DMS114 treated with DMSO at 0.1 percent for 48 hours (cell line): Measurements from ENCODE around the gene IQCH.
A peak's percentile ranks its signal among the peaks of the same experiment; 100 is the strongest.

ENCODE experiments used
- DNase-seq: peaks from one replicate; lab custom pipeline; 2025; ENCODE audit not compliant: unreplicated experiment; lab: John Stamatoyannopoulos, UW

Gene IQCH

GRCh38 chr15:67481680-67482079 lies 227.1 kb downstream of the IQCH start:
- DNase-seq, result no peak

DNA sequence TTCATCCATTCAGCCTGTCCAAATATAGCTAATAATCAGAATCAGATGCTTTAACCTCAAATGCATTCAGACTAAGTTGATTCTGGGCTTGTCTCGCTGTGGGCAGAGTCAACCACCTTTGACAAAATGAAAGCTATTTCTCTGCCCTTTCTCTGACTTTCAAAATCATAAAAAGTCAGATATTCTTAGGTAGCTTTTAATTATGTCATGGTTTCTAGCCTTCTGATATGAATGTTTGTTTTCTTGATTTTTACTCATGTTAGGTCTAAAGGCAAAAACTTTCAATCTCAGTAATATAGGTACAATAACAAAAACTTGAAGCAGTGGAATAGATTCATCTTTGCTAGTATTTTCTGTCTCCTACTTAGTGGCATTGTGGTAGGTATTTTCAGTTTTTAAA lies 241.0 kb downstream of the IQCH start:
- no peak for DNase-seq

DNA sequence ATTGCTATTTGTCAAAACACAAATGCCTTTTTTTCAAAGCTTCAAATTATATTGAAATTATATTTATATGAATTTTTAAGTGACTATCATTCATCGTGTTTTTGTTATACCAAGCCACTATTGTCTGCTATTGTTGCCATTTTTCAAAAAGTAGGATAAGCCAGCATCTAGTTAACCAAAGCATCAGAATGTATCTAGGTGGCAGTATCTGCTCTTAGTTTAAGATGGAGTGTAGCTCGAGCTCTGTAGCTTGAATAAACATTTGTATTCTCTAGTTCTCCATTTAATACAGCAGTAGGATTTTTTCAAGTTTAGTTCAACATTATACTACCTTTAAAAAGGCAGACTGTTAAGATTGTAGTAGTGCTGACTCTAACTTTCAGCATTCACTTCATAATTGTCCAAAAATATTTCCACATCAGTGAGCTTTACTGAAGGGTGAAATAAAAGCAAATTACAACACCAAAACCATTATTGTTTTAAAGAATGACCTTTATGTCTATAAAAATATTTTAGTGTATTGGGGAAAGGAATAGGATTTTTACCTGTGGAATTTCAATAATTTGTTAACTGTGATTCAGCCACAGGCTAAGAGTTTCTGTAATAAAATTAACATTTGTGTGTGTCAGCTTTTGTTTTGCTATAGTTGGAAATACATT lies 246.7 kb downstream of the IQCH start:
- peak; percentile 29 for DNase-seq

DNA sequence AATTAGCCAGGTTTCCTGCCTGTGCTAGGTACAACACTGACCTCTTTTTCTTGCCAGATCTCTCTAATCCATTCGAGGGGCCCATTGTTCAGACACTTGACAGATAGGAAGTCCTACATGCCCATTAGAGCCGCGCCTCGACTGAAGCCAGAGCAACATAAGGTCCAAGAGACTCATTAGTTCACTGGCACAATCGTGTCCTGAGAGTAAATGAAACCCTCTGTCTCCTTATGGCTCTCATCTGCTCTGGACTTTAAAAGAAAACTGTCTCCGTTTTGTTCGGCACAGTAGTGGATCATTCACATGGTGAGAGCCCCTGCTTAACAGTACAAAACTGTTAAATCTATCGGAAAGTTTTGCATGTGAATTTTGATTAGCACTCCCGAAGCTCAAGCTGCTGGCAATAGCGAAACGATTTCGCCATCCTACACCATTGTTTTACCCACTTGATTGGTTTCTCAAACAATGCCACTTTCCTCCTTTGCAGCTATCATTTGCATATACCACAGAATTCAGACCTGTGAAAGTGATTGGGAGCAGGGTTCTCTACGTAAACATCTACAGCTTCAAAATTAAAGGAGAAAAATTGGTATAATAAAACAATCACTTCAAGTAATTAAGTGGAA lies 247.4 kb downstream of the IQCH start:
- DNase-seq, result no peak

DNA sequence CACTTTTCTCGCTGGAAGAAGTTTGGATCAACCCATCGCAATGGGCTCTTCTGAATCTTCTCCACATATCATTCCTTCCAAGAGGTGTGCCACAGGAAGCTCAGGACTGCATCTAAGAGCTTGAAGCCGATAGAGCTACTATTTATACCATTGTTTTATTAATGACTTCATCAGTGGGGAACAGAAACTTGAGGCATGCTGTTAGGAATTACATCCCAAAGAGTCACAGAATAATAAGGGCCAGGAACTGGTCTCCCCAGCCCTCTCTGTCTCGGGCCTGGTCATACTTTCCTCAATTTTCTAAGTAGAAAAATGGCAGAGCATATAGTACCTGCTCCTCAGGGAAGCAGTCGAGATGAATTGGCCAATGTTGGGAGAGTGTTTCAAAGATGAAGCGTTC lies 249.5 kb downstream of the IQCH start:
- DNase-seq, result no peak

GRCh38 chr15:67504796-67505195 lies 250.2 kb downstream of the IQCH start:
- DNase-seq, result no peak

DNA sequence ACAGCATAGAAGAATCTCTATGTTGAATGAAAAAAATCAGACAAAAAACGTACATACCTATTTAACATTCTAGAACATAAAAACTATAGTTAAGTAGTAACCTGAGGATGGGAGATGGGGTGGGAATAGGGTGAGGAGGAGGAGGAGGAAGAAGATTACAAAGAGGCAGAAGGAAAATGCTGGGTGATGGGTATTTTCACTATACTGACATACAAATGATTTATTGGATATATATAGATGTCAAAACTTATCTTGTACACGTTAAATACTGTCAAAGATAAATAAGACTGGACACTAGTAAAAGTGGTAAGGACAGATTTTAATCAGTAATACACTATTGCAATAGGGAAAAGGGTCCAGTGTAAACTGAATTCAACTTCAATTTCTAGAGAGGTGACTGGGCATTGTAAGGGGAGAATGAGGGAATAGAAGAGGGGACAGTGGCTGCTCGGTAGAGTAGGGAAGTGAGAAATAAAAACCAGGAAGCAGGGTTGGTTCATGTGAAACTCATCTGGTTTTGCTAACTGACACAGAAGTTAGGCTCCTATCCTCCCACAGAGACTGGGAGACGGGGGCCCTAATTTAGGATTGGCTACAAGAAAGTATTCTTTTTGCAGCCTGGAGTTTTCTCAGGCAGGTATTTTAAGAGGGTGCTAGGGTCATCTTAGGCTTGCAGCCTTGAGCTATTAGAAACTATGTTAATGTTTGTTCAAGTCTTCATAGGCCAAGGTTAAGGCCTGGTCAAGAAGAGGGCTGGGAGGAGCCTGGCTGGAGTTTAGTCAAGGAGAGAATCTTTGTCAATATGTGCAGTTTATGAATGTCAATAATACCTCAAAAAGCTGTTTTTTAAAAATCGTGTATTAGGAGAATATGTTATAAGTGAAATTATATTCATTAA lies 251.3 kb downstream of the IQCH start:
- no peak for DNase-seq

DNA sequence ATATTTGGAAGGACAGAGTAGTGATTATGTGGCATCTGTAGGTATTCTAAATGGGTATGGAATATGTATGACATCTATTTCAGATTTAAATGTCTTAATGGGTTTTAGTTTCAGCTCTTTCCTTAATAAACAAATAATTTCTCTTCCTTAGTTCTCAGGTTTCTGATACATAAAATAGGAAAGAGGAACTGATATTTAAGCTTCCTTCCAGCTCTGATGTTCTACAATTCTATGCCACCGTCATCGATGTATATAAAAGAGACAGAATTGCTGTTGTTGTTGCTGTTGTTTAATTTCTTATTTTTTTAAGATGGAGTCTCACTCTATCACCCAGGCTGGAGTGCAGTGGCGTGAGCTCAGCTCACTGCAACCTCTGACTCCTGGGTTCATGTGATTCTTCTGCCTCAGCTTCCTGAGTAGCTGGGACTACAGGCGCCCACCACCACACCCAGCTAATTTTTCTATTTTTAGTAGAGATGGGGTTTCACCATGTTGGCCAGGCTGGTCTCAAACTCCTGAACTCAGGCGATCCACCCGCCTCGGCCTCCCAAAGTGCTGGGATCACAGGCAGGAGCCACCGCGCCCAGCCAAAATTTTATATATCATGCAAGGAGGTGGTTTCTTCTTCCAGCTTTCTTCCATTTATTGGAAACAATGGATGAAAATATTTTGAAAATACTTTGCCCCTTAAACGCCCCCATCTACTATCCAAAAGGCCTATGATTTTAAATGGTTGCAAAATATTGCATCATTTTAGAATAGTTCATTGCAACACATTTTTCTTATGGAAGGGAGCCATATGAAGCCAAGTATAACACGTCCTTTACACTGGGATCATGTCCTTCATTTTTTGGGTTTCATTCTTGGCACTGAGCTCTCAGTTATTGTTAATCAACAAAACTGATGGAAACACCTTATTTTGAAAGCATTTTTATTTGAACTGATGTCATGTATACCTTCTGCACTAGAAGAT lies 252.5 kb downstream of the IQCH start:
- no peak for DNase-seq

DNA sequence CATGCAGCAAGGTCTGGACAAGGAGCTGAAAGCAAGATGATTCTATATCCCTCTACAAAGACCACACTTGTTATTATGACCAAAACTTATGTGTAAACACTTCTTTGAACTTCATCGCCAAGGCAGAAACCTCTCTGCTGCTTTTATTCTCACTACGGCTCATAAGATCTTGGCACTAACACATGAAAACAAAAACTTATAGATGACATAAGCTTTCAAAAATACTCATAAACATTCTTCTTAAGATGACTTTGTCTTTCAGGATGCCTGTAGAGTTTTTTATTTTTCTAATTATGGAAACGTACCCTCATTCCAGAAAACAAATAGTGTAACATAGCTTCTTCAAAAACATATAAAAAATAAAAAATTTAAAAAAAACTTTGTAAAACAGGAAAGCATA lies 253.8 kb downstream of the IQCH start:
- DNase-seq, result no peak

DNA sequence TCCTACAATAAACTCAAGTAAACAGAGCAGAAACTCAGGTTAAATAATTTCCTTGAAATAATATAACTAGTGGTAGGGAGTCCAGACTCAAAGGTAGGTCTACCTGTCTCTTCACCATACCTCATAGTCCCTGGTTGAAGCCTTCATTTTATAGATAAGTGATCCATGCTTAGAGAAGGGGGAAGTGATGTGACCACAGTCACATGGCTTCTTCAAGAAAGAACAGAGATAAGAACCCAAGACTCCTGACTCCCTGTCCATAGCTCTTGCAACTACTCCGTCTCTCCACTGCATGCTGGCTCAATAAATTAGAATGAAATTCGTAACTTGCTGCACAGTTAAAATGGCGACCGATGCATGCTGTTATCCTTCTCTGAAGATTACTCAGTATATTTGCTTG lies 255.3 kb downstream of the IQCH start:
- DNase-seq, result no peak

DNA sequence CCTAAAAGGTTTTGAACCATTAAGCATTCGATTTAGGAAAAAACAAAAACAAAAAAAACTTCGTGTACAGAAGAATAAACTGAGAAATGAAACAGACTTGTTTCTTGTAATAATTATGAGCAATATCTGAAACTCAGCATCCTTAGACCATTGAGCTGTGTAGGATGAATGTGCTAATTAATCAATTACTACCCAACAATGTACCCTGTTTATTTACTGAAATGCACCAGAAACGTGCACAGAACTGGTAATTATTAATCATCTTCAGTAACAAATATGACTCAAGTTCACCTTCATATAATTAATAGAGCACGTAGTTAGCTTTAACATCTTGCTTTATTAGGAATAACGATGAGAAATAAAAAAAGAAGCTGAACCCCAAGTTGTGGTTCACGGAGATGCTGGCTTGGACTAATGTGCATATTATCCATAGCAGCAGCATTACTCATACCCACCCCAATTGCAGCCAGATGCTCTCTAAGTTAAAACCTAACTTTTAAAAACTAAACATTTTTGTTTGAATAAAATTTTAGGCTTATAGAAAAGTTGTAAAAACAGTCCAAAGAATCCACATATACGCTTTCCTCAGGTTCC lies 256.1 kb downstream of the IQCH start:
- DNase-seq, result no peak

DNA sequence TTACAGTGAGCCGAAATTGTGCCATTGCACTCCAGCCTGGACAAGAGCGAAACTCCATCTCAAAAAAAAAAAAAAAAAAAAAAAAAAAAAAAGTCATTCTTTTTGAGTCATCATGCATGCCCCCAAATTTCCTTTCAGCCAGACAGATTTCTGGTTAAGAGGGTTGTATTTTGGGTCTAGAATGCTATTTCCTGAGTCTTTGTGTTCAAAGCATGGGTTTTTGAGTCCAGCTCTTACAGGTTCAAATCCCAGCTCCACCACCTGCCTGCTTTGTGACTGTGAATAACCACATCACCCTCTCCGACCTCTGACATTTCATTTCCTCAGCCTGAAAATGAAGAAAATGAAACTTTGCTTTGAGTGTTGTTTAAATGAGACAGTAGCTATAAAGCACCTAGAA lies 257.0 kb downstream of the IQCH start:
- no peak for DNase-seq

GRCh38 chr15:67512140-67512539 lies 257.6 kb downstream of the IQCH start:
- no peak for DNase-seq

GRCh38 chr15:67512933-67513714 lies 258.5 kb downstream of the IQCH start:
- no peak for DNase-seq

GRCh38 chr15:67515090-67515489 lies 260.5 kb downstream of the IQCH start:
- DNase-seq, result no peak

GRCh38 chr15:67515557-67515956 lies 261.0 kb downstream of the IQCH start:
- DNase-seq, result no peak

DNA sequence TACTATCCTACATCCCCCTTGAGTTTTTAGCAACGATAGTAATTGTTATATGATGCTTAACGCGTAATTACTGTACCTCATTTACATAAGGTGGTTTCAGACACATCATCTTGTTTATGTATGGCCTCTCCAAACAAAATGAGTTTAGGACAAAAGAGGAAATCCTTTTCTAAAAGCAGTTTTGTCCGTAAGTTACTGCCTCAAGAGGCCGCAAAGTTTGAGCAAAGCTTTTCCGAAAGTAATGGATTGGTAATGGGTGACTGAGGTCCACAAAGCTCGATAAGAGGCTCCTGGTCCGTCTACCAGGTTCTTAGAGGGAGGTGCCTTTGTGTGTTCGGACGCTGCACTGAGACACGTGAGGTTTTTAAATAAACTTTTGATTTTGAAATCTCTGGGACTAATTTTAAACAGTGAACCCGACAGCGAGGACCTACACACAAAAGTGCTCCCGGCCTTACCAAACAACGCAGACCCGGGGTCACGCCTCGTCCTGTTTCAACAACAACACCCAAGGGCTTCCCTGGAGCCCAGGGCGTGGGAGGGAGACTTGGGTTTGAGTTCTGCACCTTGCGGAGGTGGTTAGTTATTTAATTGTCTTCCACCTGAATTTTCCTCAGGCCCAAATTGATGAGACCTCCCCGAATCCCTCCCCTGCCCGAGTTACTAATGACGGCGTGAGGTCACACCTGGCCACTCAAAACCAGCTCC lies 265.9 kb downstream of the IQCH start:
- DNase-seq, result peak; percentile 26

- peak; percentile 75 for DNase-seq
These were observed 266.6 kb downstream of the IQCH start, which contains the start of gene C15orf61 for GRCh38 chr15:67521029-67521782. TSS of gene C15orf61 (plus strand) at chr15:67521131. CDS start at chr15:67521249, 118 bp downstream.
